ENCODE measurements around the gene PROC.

PROC gene

DNA sequence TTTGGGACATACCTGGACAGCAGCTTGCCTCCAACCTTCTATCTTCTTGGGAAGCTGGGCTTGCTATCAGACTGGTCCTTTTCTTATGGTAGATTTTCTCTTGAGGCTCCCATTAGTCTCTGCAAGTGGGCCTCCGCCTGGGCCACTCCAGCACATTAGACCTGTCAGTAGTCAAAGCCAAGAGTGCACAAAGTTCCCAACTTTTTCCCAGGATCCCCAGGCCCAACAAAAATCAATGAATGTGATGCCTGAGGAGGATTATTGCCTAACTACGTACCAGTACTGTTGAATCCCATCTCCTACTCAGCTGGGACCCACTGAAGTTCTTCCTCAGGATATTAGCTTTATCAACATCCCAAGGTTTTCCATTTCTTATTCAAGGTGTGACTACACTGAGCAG is 51.7 kb downstream of the PROC start:
- Histone ChIP-seq H3K79me2 (ENCODE audit: low read length) (no peaks in the 10 kb centered on the region), H3K27me3 (ENCODE audit: low read depth, low read length) (no peaks in the 10 kb centered on the region), H2AFZ (ENCODE audit: low read depth, low read length) (no peak overlapping the region), H3K4me1 (ENCODE audit: low read length) (no peaks in the 10 kb centered on the region), H3K27ac (ENCODE audit: low read length) (no peak overlapping the region), H4K20me1 (ENCODE audit: insufficient read depth, low read length) (no peaks in the 10 kb centered on the region), H3K4me2 (ENCODE audit: low read length) (no peak overlapping the region), H3K36me3 (replicated peaks; ENCODE audit: low read depth, low read length) (peaks cover 21% of the 10 kb centered on the region), H3K9ac (ENCODE audit: low read length) (no peak overlapping the region), H3K9me3 (ENCODE audit: insufficient read depth, low read length) (no peaks in the 10 kb centered on the region), H3K4me3 (ENCODE audit: low read length) (no peak overlapping the region)
- TF ChIP-seq CTCF (IDR thresholded peaks at IDR 0.05; ENCODE audit: low read depth, low read length) = no peak
- no peak for TF ChIP-seq EZH2phosphoT487 (IDR thresholded peaks at IDR 0.05; ENCODE audit: low read depth)

DNA sequence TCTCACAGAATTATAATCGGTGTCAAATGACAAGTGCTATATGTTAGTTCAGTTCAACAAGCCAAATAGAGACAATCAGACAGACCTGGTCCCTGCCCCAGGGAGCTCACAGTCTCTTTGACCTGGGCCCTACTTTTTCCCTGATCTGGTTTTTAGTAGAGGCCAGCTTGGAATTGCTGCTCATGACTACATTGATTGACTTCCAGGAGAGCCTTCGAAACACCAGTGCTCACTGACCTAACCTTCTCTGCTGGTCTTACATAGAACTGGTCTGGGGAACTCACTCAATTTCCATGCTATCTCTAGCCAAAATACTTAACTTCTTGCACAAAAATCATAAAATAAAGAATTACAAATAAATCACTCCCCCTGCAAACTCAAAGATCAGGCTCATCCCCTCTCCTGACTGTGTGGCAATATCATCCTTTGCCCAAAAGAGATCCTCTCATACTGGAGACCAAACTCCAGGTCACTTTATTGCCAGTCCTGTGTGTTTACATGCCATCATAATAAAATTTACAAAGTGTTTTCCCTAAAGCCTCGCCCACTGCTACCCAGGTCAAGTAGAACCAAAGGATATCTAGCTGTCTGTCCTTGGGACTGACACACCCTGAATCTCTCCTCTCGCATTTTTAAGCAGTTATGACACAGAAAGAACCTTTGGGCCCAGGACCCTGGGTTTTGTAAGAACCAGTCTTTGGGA is 53.2 kb downstream of the PROC start:
- peaks cover 31% of the 10 kb centered on the region for H3K36me3 ChIP-seq (replicated peaks; ENCODE audit: low read depth, low read length)
- H3K79me2 ChIP-seq (ENCODE audit: low read length) = no peaks in the 10 kb centered on the region
- no peaks in the 10 kb centered on the region for H3K27me3 ChIP-seq (ENCODE audit: low read depth, low read length)
- no peaks in the 10 kb centered on the region for H4K20me1 ChIP-seq (ENCODE audit: insufficient read depth, low read length)
- no peak overlapping the region for H3K4me2 ChIP-seq (ENCODE audit: low read length)
- H3K9me3 ChIP-seq (ENCODE audit: insufficient read depth, low read length) = no peaks in the 10 kb centered on the region
- no peaks in the 10 kb centered on the region for H3K4me1 ChIP-seq (ENCODE audit: low read length)
- H3K4me3 ChIP-seq (ENCODE audit: low read length) = no peak overlapping the region
- TF ChIP-seq CTCF (IDR thresholded peaks at IDR 0.05; ENCODE audit: low read depth, low read length) (no peak), EZH2phosphoT487 (IDR thresholded peaks at IDR 0.05; ENCODE audit: low read depth) (no peak)
- H3K9ac ChIP-seq (ENCODE audit: low read length) = no peak overlapping the region
- no peak overlapping the region for H3K27ac ChIP-seq (ENCODE audit: low read length)
- no peak overlapping the region for H2AFZ ChIP-seq (ENCODE audit: low read depth, low read length)

DNA sequence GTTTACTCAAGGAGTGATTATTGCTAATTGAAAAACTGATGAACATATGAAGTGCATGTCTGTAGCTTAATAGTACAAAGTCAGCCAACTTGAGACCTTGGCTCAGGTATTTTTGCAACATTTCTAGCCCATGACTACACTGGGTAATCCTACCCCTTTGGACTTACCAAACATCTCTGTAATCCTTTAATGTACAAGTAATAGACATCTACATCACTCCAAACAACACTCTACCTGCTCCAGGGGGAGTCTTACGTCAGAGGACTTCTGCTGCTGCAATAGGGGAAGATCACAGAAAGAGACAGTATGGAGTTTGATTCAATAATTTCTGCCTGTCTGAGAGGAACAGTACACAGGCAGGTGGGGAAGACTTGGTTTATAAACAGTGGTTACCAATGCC is 54.0 kb downstream of the PROC start:
- H4K20me1 ChIP-seq (ENCODE audit: insufficient read depth, low read length) = no peaks in the 10 kb centered on the region
- no peak for TF ChIP-seq CTCF (IDR thresholded peaks at IDR 0.05; ENCODE audit: low read depth, low read length)
- TF ChIP-seq EZH2phosphoT487 (IDR thresholded peaks at IDR 0.05; ENCODE audit: low read depth) = no peak
- H2AFZ ChIP-seq (ENCODE audit: low read depth, low read length) = no peak overlapping the region
- no peak overlapping the region for H3K27ac ChIP-seq (ENCODE audit: low read length)
- H3K9me3 ChIP-seq (ENCODE audit: insufficient read depth, low read length) = no peaks in the 10 kb centered on the region
- H3K79me2 ChIP-seq (ENCODE audit: low read length) = no peaks in the 10 kb centered on the region
- H3K4me2 ChIP-seq (ENCODE audit: low read length) = no peak overlapping the region
- no peak overlapping the region for H3K4me3 ChIP-seq (ENCODE audit: low read length)
- no peak overlapping the region for H3K9ac ChIP-seq (ENCODE audit: low read length)
- no peaks in the 10 kb centered on the region for H3K4me1 ChIP-seq (ENCODE audit: low read length)
- no peaks in the 10 kb centered on the region for H3K27me3 ChIP-seq (ENCODE audit: low read depth, low read length)
- peaks cover 32% of the 10 kb centered on the region for H3K36me3 ChIP-seq (replicated peaks; ENCODE audit: low read depth, low read length)

- Histone ChIP-seq H3K9ac (ENCODE audit: low read length) (no peak overlapping the region), H3K36me3 (replicated peaks; ENCODE audit: low read depth, low read length) (peaks cover 18% of the 10 kb centered on the region), H3K79me2 (ENCODE audit: low read length) (no peaks in the 10 kb centered on the region), H3K27me3 (ENCODE audit: low read depth, low read length) (no peaks in the 10 kb centered on the region), H3K4me2 (ENCODE audit: low read length) (no peak overlapping the region), H3K4me3 (ENCODE audit: low read length) (no peak overlapping the region), H3K9me3 (ENCODE audit: insufficient read depth, low read length) (no peaks in the 10 kb centered on the region), H3K4me1 (ENCODE audit: low read length) (no peaks in the 10 kb centered on the region), H3K27ac (ENCODE audit: low read length) (no peak overlapping the region), H2AFZ (ENCODE audit: low read depth, low read length) (no peak overlapping the region), H4K20me1 (ENCODE audit: insufficient read depth, low read length) (no peaks in the 10 kb centered on the region)
- TF ChIP-seq CTCF (IDR thresholded peaks at IDR 0.05; ENCODE audit: low read depth, low read length) (no peak), EZH2phosphoT487 (IDR thresholded peaks at IDR 0.05; ENCODE audit: low read depth) (no peak)
Measured at GRCh38 chr2:127475788-127476187, 57.6 kb downstream of the PROC start.
